CD8-positive, alpha-beta memory T cell (primary cell): ENCODE results near the gene MARCOL. TPM values are rescaled to one million over a fixed set of nuclear protein-coding genes. Genes with fewer than 3 reads are reported as not detected.
"Not testable (repeated sequence)": the region's sequence is repeated elsewhere in the genome, so short reads cannot be mapped to it uniquely, and the experiment has no call there.

Source experiments
- CTCF ChIA-PET: fragments of 350-600 bp; sonication (Branson Sonifier 250); formaldehyde crosslinking; loops from one replicate; lab custom pipeline; 2021; ENCODE audit warnings: antibody characterized with exemption; lab: Charles Lee
- POLR2A ChIA-PET: fragments of 350-600 bp; sonication (Branson Sonifier 250); formaldehyde crosslinking; loops from one replicate; lab custom pipeline; 2021; ENCODE audit warnings: antibody characterized with exemption; lab: Charles Lee
- DNase-seq, 5 donors: peaks; one replicate each; pipeline versions ENCODE4 v3.0.0 to v3.0.0-alpha.2; 2020 to 2022; ENCODE audit warnings: mixed read lengths in 1 of 5
- H3K27ac ChIP-seq: one replicate; pipeline ENCODE4 v1.7.0; 2013; ENCODE audit warnings: low read depth, mild to moderate bottlenecking, low read length, moderate library complexity
- H3K27me3 ChIP-seq: 2 replicates; pipeline ENCODE4 v1.7.0; 2013; ENCODE audit warnings: low read length, mild to moderate bottlenecking; ENCODE audit not compliant: insufficient read depth, poor library complexity, severe bottlenecking
- H3K36me3 ChIP-seq: 2 replicates; pipeline ENCODE4 v1.7.0; 2013; ENCODE audit warnings: mild to moderate bottlenecking, low read length, moderate library complexity; ENCODE audit not compliant: insufficient read depth
- H3K4me1 ChIP-seq: 2 replicates; pipeline ENCODE4 v1.7.0; 2013; ENCODE audit warnings: mild to moderate bottlenecking, low read length, moderate library complexity; ENCODE audit not compliant: insufficient read depth
- H3K4me3 ChIP-seq: 2 replicates; pipeline ENCODE4 v1.7.0; 2013; ENCODE audit warnings: mild to moderate bottlenecking, low read length
- H3K9me3 ChIP-seq: 2 replicates; pipeline ENCODE4 v1.7.0; 2013; ENCODE audit warnings: mild to moderate bottlenecking, low read length
- H3K27ac Mint-ChIP-seq, 8 donors: one replicate each; pipeline ENCODE4 v1.8.0; 2020 to 2021; ENCODE audit warnings: mixed read lengths in 8 of 8, mild to moderate bottlenecking in 6 of 8, inconsistent platforms in 3 of 8, moderate library complexity in 3 of 8
- H3K27me3 Mint-ChIP-seq, 2 donors: one replicate each; pipeline ENCODE4 v1.8.0; 2020 to 2021; ENCODE audit warnings: mixed read lengths in 2 of 2, mild to moderate bottlenecking in 1 of 2, moderate library complexity in 1 of 2
- H3K36me3 Mint-ChIP-seq, 3 donors: one replicate each; pipeline ENCODE4 v1.8.0; 2020 to 2021; ENCODE audit warnings: mixed read lengths in 3 of 3, inconsistent platforms in 1 of 3, mild to moderate bottlenecking in 1 of 3
- H3K4me1 Mint-ChIP-seq, 3 donors: one replicate each; pipeline ENCODE4 v1.8.0; 2020 to 2021; ENCODE audit warnings: mixed read lengths in 3 of 3, inconsistent platforms in 1 of 3, mild to moderate bottlenecking in 1 of 3
- H3K4me3 Mint-ChIP-seq, 7 donors: one replicate each; pipeline ENCODE4 v1.8.0; 2020 to 2021; ENCODE audit warnings: mixed read lengths in 7 of 7, mild to moderate bottlenecking in 6 of 7, moderate library complexity in 4 of 7, inconsistent platforms in 2 of 7
- H3K9me3 Mint-ChIP-seq, 5 donors: one replicate each; pipeline ENCODE4 v1.8.0; 2020 to 2022; ENCODE audit warnings: mixed read lengths in 5 of 5, mild to moderate bottlenecking in 3 of 5, moderate library complexity in 2 of 5, inconsistent platforms in 1 of 5
- polyA plus RNA-seq: library from polyadenylated mRNA; unstranded; fragments of 300-500 nt; fragmentation: Illumina TruSeq; gene quantifications from one replicate; pipeline ENCODE4 v1.2.3, GENCODE V29; 2021
- total RNA-seq, 2 experiments: library from RNA; stranded (reverse); gene quantifications; one replicate each; pipeline ENCODE4 v1.2.3, GENCODE V29; 2021

The MARCOL gene
- total and polyA plus RNA-seq, 3 experiments from 2014 or later = not detected

DNA sequence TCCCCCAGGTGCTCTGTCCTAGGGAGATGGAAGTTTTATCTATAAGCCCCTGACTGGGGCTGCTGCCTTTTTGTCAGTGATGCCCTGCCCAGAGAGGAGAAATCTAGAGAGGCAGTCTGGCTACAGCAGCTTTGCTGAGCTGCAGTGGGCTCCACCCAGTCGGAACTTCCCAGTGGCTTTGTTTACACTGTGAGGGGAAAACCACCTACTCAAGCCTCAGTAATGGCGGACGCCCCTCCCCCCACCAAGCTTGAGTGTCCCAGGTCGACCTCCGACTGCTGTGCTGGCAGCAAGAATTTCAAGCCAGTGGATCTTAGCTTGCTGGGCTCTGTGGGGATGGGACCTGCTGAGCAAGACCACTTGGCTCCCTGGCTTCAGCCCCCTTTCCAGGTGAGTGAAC lies 42.6 kb downstream of the MARCOL start:
- H3K9me3 ChIP-seq, POLR2A ChIA-PET, H3K36me3 ChIP-seq, H3K4me3 ChIP-seq, H3K36me3 Mint-ChIP-seq, H3K27me3 ChIP-seq, H3K4me1 Mint-ChIP-seq, H3K4me1 ChIP-seq, CTCF ChIA-PET, H3K4me3 Mint-ChIP-seq, H3K27ac Mint-ChIP-seq, DNase-seq, H3K27ac ChIP-seq: not testable (repeated sequence)
- Mint-ChIP-seq H3K27me3 (peaks cover 5 to 29% of the 10 kb centered on the region in 2 donors), H3K9me3 (peaks cover 9 to 34% (median 24%) of the 10 kb centered on the region in 5 donors)

DNA sequence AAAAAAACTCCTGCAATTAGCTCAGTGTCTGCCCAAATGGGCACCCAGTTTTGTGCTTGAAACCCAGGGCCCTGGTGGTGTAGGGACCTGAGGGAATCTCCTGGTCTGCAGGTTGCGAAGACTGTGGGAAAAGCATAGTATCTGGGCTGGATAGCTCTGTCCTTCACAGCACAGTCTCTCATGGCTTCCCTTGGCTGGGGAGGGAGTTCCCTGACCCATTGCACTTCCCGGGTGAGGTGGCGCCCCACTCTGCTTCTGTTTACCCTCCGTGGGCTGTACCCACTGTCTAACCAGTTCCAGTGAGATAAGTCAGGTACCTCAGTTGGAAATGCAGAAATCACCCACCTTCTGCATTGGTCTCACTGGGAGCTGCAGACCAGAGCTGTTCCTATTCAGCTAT lies 43.0 kb downstream of the MARCOL start:
- H3K36me3 Mint-ChIP-seq, H3K4me1 Mint-ChIP-seq, CTCF ChIA-PET: not testable (repeated sequence)

DNA sequence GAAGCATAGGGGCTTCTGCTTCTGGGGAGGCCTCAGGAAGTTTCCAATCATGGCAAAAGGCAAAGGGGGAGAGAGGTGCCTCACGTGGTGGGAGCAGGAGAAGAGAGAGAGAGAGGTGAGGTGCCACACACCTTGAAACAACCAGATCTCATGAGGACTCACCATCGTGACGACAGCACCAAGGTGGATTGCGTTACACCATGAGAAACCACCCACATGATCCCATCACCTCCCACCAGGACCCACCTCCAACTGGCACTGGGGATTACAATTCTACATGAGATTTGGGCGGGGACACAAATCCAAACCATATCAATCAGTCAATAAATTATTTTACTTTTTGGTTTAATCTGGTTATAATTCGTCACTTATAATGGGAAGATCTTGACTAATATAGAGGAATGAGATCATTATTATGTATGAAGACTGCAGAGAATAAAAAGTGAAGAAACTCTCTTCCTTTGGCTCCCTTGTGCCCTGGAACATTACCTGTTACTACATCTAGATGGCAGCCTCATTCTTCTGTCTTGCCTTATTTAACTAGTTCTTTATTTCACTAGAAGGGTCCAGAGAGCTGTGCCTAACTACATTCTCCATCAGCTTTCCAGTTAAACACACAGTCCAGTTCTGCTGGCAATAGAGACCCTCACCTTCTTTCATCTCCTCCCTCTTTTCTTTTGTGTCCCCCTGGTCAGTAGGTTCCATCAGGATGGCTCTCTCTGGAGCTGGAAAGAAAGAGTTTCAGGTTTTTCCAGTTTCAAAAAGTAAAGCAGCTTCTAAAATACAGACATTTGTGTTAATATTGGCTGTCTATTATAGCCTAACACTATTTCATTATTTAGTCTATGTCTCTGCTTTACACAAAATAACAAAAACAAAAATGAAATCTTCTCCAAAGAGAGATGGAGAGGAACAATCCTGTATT lies 52.2 kb downstream of the MARCOL start:
- Mint-ChIP-seq H3K4me3 (no peak overlapping the region), H3K9me3 (no peaks in the 10 kb centered on the region), H3K4me1 (no peaks in the 10 kb centered on the region), H3K36me3 (no peaks in the 10 kb centered on the region), H3K27me3 (peaks cover 4 to 9% of the 10 kb centered on the region in 2 donors), H3K27ac (no peak overlapping the region)
- POLR2A ChIA-PET = no interaction called here
- Histone ChIP-seq H3K27ac (no peak overlapping the region), H3K27me3 (no peaks in the 10 kb centered on the region), H3K9me3 (no peaks in the 10 kb centered on the region), H3K4me1 (no peaks in the 10 kb centered on the region), H3K36me3 (no peaks in the 10 kb centered on the region), H3K4me3 (no peak overlapping the region)
- DNase-seq = no peak
- CTCF ChIA-PET = no interaction called here

More for the DNA sequence above, 43.0 kb downstream of the MARCOL start:
- POLR2A ChIA-PET, H3K27ac ChIP-seq, H3K9me3 ChIP-seq, H3K36me3 ChIP-seq, H3K27ac Mint-ChIP-seq, H3K4me3 Mint-ChIP-seq, H3K4me3 ChIP-seq, H3K4me1 ChIP-seq, H3K27me3 ChIP-seq, DNase-seq: not testable (repeated sequence)
- Mint-ChIP-seq H3K9me3 (peaks cover 9 to 29% (median 20%) of the 10 kb centered on the region in 5 donors), H3K27me3 (peaks cover 6 to 29% of the 10 kb centered on the region in 2 donors)

Other genes starting within 250 kb of the MARCOL start
- gene SPINK5, start 174.5 kb upstream of the MARCOL start, total RNA-seq = not detected
- gene SPINK5, start 174.5 kb upstream of the MARCOL start, polyA plus RNA-seq = not detected
- not detected for gene SPINK14, start 70.0 kb upstream of the MARCOL start, total RNA-seq
- not detected for gene SPINK14, start 70.0 kb upstream of the MARCOL start, polyA plus RNA-seq
- gene SPINK6, start 35.5 kb upstream of the MARCOL start, total RNA-seq = not detected
- not detected for gene SPINK6, start 35.5 kb upstream of the MARCOL start, polyA plus RNA-seq
- gene SPINK13, start 30.3 kb downstream of the MARCOL start, total RNA-seq = not detected
- gene SPINK13, start 30.3 kb downstream of the MARCOL start, polyA plus RNA-seq = not detected
- gene SPINK7, start 73.9 kb downstream of the MARCOL start, total RNA-seq = not detected
- gene SPINK7, start 73.9 kb downstream of the MARCOL start, polyA plus RNA-seq = not detected
- gene SPINK9, start 97.0 kb downstream of the MARCOL start, total RNA-seq = not detected
- gene SPINK9, start 97.0 kb downstream of the MARCOL start, polyA plus RNA-seq = not detected
- gene FBXO38, start 145.4 kb downstream of the MARCOL start, total RNA-seq = 10 to 100 TPM; 36.7 to 42.4 TPM
- gene FBXO38, start 145.4 kb downstream of the MARCOL start, polyA plus RNA-seq = 22.4 TPM